Smooth muscle cell (in vitro differentiated cells): ENCODE measurements around the gene HNF4A. TPM values are rescaled to one million over a fixed set of nuclear protein-coding genes. Genes with fewer than 3 reads are reported as not detected.

Experiments used
- DNase-seq: peaks from one replicate; lab custom pipeline; 2025; ENCODE audit not compliant: unreplicated experiment; lab: John Stamatoyannopoulos, UW
- H2AFZ ChIP-seq: fragments of 200-600 bp; sonication (generic); 2 replicates; pipeline ENCODE4 v1.6.0; 2016; ENCODE audit warnings: antibody characterized with exemption, low read depth, mild to moderate bottlenecking
- H3F3A ChIP-seq: fragments of 200-600 bp; sonication (generic); 2 replicates; pipeline ENCODE4 v1.6.0; 2017; ENCODE audit warnings: antibody characterized with exemption, low read depth
- H3K27ac ChIP-seq: fragments of 200-600 bp; sonication (generic); 2 replicates; pipeline ENCODE4 v1.5.1; 2016; ENCODE audit warnings: low read depth, mild to moderate bottlenecking
- H3K27me3 ChIP-seq: fragments of 200-600 bp; sonication (generic); 2 replicates; pipeline ENCODE4 v1.6.1; 2016; ENCODE audit warnings: low read depth, mild to moderate bottlenecking
- H3K36me3 ChIP-seq: fragments of 200-600 bp; sonication (generic); 2 replicates; pipeline ENCODE4 v1.5.1; 2016; ENCODE audit warnings: low read depth
- H3K4me1 ChIP-seq: fragments of 200-600 bp; sonication (generic); 2 replicates; pipeline ENCODE4 v1.5.1; 2016; ENCODE audit warnings: low read depth
- H3K4me2 ChIP-seq: fragments of 200-600 bp; sonication (generic); 2 replicates; pipeline ENCODE4 v1.6.0; 2016; ENCODE audit warnings: mild to moderate bottlenecking
- H3K4me3 ChIP-seq: fragments of 200-600 bp; sonication (generic); 2 replicates; pipeline ENCODE4 v1.5.1; 2016; ENCODE audit warnings: mild to moderate bottlenecking
- H3K79me2 ChIP-seq: fragments of 200-600 bp; sonication (generic); 2 replicates; pipeline ENCODE4 v1.6.0; 2016; ENCODE audit warnings: low read depth, mild to moderate bottlenecking
- H3K9ac ChIP-seq: fragments of 200-600 bp; sonication (generic); 2 replicates; pipeline ENCODE4 v1.6.0; 2016; ENCODE audit warnings: low read depth
- H3K9me3 ChIP-seq: fragments of 200-600 bp; sonication (generic); replicated peaks from 2 replicates; pipeline ENCODE4 v1.5.1; 2016; ENCODE audit warnings: low read depth
- H4K20me1 ChIP-seq: fragments of 200-600 bp; sonication (generic); 2 replicates; pipeline ENCODE4 v1.6.0; 2016; ENCODE audit warnings: low read depth
- WGBS: methylation state at CpG from one replicate; pipeline ENCODE4 v1.1.7; 2016; ENCODE audit warnings: low lambda C conversion rate; 5-methylcytosine and 5-hydroxymethylcytosine counted together
- polyA plus RNA-seq: library from polyadenylated mRNA; unstranded; fragments of >200 nt; fragmentation: Nextera tagmentation; extraction: Ambion mirVana; gene quantifications from 2 replicates; pipeline ENCODE4 v1.2.1, GENCODE V29; 2016
- total RNA-seq: library from RNA; depleted of rRNA; stranded (reverse); fragments of >200 nt; gene quantifications from 2 replicates; pipeline ENCODE4 v1.2.3, GENCODE V29; 2014
- TF ChIP-seq, protein P1 (sequence below): fragments of 200-600 bp; sonication (generic); IDR thresholded peaks from 2 replicates; pipeline ENCODE4 v1.5.1; 2017; ENCODE audit warnings: borderline replicate concordance, mild to moderate bottlenecking, antibody characterized with exemption; ENCODE audit not compliant: insufficient read depth, poor library complexity, severe bottlenecking

The HNF4A gene
- total and polyA plus RNA-seq, 2 experiments from 2014 or later: not detected

DNA sequence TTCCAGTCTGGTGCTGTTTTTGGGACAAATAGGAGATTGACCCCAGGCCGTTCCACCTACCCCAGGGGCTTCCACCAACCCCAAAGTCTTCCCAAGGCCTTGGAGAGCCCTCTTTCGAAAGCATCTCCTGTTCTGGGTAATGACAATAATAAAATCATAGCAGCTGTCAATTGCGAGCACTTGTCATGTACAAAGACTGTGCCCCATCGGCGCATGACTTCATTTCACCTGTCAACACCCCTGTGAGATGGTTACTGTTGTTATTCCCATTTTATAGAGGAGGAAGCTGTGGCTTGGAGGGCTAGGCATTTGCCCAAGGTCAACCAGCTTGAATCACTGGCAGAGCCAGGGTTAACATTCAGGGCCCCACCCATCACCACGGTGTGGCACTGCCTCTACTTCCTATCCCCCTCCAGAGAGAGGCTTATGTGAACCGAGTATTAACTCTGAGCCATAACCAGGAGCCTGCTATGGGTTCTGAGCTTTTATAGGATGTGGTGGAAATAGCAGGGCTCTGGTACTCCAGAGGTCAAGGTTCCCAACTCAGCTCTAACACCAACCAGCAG, 51.2 kb downstream of the HNF4A start:
- Histone ChIP-seq H3K79me2 (no peaks in the 10 kb centered on the region), H2AFZ (no peak overlapping the region), H3K4me1 (no peaks in the 10 kb centered on the region), H3F3A (no peaks in the 10 kb centered on the region), H3K4me3 (no peak overlapping the region), H3K4me2 (no peak overlapping the region), H3K36me3 (no peaks in the 10 kb centered on the region), H3K9ac (no peak overlapping the region), H4K20me1 (no peaks in the 10 kb centered on the region), H3K9me3 (no peaks in the 10 kb centered on the region), H3K27ac (no peak overlapping the region), H3K27me3 (no peaks in the 10 kb centered on the region)
- TF ChIP-seq, protein P1, sequence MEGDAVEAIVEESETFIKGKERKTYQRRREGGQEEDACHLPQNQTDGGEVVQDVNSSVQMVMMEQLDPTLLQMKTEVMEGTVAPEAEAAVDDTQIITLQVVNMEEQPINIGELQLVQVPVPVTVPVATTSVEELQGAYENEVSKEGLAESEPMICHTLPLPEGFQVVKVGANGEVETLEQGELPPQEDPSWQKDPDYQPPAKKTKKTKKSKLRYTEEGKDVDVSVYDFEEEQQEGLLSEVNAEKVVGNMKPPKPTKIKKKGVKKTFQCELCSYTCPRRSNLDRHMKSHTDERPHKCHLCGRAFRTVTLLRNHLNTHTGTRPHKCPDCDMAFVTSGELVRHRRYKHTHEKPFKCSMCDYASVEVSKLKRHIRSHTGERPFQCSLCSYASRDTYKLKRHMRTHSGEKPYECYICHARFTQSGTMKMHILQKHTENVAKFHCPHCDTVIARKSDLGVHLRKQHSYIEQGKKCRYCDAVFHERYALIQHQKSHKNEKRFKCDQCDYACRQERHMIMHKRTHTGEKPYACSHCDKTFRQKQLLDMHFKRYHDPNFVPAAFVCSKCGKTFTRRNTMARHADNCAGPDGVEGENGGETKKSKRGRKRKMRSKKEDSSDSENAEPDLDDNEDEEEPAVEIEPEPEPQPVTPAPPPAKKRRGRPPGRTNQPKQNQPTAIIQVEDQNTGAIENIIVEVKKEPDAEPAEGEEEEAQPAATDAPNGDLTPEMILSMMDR: no peak
- no peak for DNase-seq
- 78% methylated on average over 7 of the region's 7 CpGs for WGBS

DNA sequence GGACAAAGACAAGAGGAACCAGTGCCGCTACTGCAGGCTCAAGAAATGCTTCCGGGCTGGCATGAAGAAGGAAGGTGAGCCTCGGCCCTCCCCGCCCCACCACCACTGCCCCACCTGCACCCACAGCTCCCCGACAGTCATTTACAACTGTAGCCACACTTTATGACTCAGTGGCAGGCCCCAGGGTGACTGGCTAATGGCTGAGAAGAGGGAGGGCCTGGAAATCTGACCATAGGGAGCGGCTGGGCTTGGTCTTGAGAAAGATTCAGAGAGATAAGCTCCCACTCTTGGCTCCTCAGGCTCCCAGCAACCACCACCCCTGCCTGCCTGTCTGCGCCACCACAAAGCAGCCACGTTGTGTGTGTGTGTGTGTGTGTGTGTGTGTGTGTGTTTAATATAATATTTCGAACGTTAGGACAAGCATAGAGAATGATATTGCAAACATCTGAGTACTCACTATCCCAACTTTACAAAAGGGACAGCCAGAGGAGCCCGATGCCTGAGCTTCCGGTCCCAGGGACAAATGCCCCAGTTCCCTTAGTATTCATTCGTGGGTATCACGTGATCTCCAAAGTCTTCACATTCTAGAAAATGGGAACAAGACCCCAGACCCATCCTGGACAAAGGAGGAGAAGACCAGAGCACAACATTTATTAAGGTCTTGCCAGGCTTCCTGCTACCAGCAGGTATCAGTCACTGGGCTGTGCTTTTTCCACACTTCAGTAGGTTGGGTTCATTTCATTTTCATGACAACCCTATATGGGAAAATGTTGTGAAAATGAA, 52.1 kb downstream of the HNF4A start:
- no peak overlapping the region for H3K4me3 ChIP-seq
- no peaks in the 10 kb centered on the region for H3K36me3 ChIP-seq
- no peaks in the 10 kb centered on the region for H3K9me3 ChIP-seq
- DNase-seq: no peak
- H3F3A ChIP-seq: no peaks in the 10 kb centered on the region
- H3K4me1 ChIP-seq: no peaks in the 10 kb centered on the region
- H3K4me2 ChIP-seq: peak overlapping the region; percentile 13
- peak overlapping the region; percentile 6 for H3K27ac ChIP-seq
- no peak overlapping the region for H2AFZ ChIP-seq
- H4K20me1 ChIP-seq: no peaks in the 10 kb centered on the region
- WGBS: 58% methylated on average over 14 of the region's 14 CpGs
- no peaks in the 10 kb centered on the region for H3K79me2 ChIP-seq
- no peaks in the 10 kb centered on the region for H3K27me3 ChIP-seq
- H3K9ac ChIP-seq: no peak overlapping the region
- TF ChIP-seq, protein P1: no peak

DNA sequence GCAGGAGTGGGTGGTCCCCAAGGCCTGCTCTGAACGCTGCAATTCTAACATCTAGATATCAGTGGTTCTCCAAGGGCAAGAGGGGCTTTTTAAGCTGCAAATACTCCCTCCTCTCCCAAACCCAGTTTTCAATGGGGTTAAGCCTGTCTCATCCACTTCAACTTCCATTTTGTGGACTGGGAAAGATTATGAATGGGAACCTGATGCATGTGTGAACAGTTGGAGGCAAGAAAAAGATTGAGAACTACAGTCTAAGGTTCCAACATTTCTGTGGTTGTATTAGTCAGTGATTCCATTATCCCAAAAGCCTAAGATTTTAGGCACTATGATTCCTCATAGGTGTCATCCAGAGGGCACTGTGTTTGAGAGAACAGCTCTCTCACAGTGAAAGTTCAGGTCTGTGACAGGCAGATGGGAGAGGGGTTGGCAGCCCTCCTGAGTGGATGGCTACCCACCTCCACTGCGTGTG, 53.7 kb downstream of the HNF4A start:
- no peak for DNase-seq
- no peaks in the 10 kb centered on the region for H3F3A ChIP-seq
- no peaks in the 10 kb centered on the region for H4K20me1 ChIP-seq
- no peaks in the 10 kb centered on the region for H3K9me3 ChIP-seq
- H3K27ac ChIP-seq: no peak overlapping the region
- H3K36me3 ChIP-seq: no peaks in the 10 kb centered on the region
- H3K79me2 ChIP-seq: no peaks in the 10 kb centered on the region
- H3K4me3 ChIP-seq: no peak overlapping the region
- H3K4me2 ChIP-seq: no peak overlapping the region
- WGBS: 88% methylated on average over 2 of the region's 2 CpGs
- H3K27me3 ChIP-seq: no peaks in the 10 kb centered on the region
- no peak overlapping the region for H3K9ac ChIP-seq
- no peaks in the 10 kb centered on the region for H3K4me1 ChIP-seq
- H2AFZ ChIP-seq: no peak overlapping the region
- TF ChIP-seq, protein P1: no peak
